GM19467 (cell line): ENCODE data around the gene SRP54.
"Not testable (repeated sequence)": the region's sequence is repeated elsewhere in the genome, so short reads cannot be mapped to it uniquely, and the experiment has no call there.

Source experiments
- ATAC-seq: cut with Tn5 transposase; IDR thresholded peaks from one replicate; pipeline ENCODE4 v1.9.1; 2021; ENCODE audit warnings: mild to moderate bottlenecking, moderate library complexity; ENCODE audit not compliant: unreplicated experiment

Gene SRP54

GRCh38 chr14:34982421-34983147 is at the start of gene SRP54:
Gene SRP54 (plus strand): TSS chr14:34982992. CDS start chr14:34996710, 13,718 bp downstream.
- peak; percentile 87 for ATAC-seq

DNA sequence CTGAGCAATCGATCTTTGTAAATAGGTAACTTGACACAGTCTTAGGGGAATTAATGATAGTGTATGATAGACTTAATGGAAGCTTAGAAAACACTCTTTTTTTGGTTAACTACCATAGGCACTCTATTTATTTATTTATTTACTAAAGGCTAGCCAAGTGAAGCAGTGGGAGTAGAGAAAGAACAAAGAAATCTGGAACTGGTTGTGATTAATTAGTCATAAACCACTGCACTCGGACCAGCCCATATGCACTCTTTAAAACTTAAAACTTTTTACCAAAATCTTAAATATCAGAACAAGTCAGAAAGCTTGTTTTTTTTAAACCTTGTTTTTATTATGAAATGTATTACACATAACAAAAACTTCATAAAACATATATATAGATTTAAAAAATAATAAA is 49.5 kb upstream of the SRP54 start:
- ATAC-seq: no peak

DNA sequence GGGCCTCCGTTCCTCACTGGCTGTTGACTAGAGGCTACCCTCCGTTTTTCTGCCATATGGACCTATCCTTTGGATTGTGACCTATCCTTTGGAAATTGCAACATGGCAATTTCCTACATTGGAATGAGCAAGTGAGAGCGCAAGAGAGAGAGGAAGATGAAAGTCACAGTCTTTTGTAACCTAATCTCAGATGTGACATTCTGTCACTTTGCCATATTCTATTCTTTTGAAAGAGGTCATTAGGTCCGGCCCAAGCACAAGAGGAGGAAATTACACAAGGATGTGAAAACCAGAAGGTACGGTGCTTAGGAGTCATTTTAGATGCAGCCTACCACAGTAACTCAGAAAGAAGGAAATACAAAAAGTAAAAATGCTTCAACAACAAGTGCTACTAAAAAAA is 47.3 kb upstream of the SRP54 start:
- ATAC-seq: no peak

DNA sequence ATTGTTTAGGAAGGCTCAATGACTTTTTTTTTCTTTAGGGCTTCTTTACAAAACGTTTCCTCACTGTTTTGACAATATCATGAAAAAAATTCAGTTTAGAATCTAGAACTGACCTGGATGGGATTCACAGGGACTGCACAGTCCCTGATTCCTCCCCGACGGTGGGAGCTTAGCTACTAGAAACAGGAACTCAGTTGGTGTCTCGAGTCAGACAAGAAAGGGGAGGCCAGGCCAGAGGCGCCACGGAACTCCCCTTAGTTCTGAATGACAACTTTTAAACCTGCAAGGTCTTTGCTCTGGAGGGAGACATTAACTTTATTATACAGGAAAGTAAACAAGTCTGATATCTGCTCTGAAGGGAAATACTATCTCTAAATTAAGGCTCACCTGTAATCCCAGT is 45.4 kb upstream of the SRP54 start:
- ATAC-seq: no peak

DNA sequence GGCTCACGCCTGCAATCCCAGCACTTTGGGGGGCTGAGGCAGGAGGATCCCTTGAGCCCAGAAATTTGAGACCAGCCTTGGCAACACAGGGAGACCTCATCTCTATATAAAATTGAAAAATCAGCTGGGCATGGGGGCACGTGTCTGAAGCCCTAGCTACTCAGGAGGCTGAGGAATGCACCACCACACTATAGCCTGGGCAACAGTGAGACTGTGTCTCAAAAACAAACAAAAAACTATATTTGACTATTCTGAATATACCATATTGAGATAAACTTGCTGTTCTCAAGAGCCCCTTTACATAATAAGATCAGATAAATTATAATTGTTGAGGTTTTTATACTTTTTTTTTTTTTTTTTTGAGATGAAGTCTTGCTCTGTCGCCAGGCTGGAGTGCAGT is 44.9 kb upstream of the SRP54 start:
- ATAC-seq: no peak

GRCh38 chr14:34943506-34943905 is 39.3 kb upstream of the SRP54 start:
- no peak for ATAC-seq

DNA sequence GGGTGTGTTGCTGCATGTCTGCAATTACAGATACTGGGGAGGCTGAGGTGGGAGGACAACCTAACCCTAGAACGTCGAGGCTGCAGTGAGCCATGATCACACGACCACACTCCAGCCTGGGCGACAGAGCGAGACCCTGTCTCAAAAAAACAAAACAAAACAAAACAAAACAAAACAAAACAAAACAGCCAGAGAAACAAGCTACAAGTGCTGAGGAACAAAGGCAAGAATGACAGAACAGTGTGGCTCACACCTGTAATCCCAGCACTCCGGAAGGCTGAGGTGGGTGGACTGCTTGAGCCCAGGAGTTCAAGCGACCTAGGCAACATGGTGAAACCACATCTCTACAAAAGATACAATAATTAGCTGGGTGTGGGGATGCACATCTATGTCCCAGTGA is 38.0 kb upstream of the SRP54 start:
- no peak for ATAC-seq

- no peak for ATAC-seq
Measured at GRCh38 chr14:34946699-34947098, 36.1 kb upstream of the SRP54 start.

GRCh38 chr14:34951286-34951685 is 31.5 kb upstream of the SRP54 start:
- no peak for ATAC-seq

DNA sequence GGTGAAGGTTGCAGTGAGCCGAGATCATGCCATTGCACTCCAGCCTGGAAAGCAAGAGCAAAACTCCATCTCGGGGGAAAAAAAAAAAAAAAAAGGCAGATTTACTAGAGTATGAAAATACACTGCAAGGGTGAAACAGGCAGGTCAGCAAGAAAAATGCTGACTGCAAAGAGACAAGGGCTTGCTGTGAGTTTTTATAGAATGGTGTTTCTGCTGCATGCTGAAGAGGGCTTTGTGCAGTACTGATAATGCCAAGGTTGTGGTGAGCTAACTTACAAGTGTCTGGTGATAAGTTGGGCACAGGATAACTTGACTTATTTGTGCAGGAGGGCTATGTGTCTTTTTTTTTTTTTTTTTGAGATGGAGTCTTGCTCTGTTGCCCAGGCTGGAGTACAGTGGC is 25.9 kb upstream of the SRP54 start:
- no peak for ATAC-seq

- ATAC-seq: no peak
Measured at GRCh38 chr14:34957771-34958286, 25.0 kb upstream of the SRP54 start.

- not testable (repeated sequence) for ATAC-seq
Measured at GRCh38 chr14:34962106-34962505, 20.7 kb upstream of the SRP54 start.

DNA sequence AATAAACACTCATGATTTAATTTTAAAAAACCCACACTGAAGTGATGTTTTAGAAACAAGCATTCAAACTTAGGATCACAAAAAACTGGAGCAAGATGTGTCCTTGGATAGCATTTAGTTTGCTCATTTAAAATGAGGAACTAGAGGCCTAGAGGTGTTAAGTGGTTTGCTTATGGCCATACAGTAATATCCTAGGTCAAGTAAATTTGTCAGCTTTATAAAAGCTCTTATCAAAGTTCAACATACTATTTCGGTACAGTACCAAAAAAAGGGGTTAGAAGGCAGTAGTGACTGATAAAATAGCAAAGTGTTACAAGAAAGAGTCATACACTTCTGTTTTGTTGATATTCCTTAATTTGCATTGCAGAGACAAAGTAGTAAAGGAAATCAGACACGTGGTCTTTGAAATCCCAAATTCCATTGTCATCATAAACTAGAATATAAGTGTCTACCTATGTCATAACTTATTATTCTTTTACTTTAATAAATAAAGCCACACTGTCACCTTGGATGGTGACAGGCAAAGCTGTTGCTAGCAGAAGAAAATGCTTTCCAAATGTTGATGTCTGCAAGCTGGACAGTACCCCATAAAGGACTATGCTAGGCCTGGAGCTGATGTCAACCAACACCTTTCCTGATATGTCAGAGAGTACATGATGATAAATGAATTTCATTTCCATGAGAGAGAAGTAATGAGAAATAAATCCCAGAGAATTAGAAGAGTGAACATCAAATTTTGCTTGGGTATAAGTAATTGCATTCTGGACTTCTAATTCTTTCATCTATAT is 17.6 kb upstream of the SRP54 start:
- ATAC-seq: no peak

GRCh38 chr14:34965912-34966311 is 16.9 kb upstream of the SRP54 start:
- no peak for ATAC-seq

GRCh38 chr14:34966413-34966812 is 16.4 kb upstream of the SRP54 start:
- ATAC-seq: no peak

DNA sequence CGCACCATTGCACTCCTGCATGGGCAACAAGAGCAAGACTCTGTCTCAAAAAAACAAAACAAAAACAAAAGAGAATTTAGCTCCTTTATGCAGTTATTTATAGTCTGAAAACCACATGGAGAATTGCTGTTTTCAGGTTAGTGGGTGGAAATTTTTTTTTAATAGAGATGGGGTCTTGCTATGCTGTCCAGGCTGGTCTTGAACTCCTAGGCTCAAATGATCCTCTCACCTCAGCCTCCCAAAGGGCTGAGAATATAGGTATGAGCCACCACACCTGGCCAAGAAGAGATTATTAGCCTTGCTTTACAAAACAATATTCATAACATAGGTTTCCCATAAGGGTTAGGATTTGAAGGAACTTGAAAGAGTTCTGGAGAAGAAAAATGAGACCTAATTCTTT is 12.1 kb upstream of the SRP54 start:
- no peak for ATAC-seq

DNA sequence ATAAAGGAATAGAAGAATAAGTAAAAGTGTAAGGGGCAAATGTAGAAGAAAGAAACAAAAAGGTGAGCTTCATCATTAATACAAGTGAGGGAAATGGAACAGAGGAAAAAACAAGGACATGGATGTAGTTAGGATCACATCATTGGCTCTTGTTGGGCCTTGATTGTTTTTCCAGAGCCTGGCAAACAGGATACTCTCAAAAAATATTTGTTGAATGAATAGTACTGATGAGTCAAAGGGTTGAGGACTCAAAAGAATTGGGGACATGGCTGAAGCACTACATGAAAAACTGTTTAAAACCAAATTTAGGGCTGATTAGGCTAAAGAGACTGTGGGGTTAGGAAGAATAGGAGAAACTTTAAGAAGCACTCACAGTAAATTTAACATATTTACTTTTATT is 11.4 kb upstream of the SRP54 start:
- no peak for ATAC-seq

GRCh38 chr14:34971801-34972200 is 11.0 kb upstream of the SRP54 start:
- ATAC-seq: no peak

DNA sequence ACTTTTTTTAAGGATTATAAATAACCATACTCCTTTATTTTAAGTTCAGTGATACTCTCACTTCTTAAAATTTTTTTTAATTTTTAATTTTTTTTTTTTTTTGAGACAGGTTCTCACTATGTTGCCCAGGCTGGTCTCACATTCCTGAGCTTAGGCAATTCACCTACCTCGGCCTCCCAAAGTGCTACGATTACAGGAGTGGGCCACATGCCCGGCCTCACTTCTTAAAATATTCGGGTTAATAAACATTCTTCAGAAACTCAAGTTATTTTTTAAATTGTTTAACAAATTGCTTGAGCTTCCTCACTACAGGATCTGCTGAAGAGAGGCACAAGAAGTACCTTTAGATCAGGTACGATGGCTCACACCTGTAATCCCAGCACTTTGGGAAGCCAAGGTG is 4.3 kb upstream of the SRP54 start:
- no peak for ATAC-seq

DNA sequence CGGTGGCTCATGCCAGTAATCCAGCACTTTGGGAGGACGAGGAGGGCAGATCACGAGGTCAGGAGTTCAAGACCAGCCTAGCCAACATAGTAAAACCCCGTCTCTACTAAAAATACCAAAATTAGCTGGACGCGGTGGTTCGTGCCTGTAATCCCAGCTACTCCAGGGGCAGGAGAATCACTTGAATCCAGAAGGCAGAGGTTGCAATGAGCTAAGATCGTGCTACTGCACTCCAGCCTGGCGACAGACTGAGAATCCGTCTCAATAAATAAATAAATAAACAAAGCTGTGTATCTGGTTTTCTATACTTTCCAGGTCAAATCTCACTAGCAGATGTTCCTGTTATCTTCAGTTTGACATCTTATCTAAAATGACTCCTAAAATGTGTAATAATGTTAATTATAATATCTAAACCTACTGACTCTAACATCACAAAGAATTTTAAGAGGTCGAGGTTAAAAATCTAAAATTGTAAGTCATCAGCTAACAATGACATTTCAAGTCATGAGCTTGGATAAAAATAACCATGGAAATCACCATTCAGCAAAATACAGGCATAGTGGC is 2.4 kb upstream of the SRP54 start:
- no peak for ATAC-seq

GRCh38 chr14:34981743-34982420 is 910 bp upstream of the SRP54 start:
- ATAC-seq: peak; percentile 13
